Measurements from ENCODE around the gene RAB11FIP4.

The RAB11FIP4 gene

DNA sequence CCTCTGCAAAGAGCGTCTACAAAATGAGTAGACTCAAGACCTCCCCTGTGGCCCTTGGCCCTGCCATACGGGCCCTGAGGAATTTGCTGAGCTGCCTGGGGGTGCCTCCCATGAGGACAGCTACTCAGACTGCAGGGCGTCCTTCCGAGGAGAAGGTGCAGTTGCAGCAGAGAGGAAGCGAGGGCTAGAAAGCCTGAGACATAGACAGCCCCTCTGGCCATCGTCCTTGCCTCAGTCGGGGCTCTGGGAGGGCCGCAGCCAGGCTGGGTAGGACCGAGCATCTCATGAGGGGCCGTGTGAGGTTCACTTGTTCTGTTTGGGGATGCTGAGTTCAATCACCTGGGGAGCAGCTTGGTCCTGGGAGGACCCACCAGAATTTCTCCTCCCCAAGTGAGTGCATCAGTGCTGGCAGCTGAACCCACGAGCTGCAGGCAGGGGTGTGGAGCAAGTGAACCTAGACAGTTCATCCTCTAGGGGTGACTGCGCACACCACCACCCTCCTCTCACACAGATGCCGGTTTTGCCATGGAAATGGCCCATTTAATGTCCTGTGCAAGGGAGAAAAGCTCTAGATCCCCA is 20.3 kb downstream of the RAB11FIP4 start:
- no peak for DNase-seq (ENCODE audit: low read depth)

DNA sequence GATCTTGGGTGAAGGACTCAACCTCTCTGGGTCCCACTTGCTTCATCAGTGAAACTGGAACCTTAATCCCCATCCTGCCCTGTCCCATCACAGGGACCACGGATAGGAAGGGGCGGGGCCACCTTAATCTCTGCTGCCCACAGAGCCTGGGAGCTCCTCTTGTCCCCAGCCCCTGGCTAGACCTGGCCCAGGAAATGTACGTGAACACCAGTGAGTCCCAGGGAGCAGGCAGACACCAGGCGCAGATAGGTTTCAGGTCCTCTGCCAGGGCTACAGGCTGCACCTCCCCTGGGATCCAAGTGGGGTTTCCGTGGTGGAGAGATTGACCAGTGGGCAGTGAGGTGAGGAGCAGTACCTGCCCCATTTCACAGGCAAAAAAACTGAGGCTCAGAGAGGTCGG is 21.0 kb downstream of the RAB11FIP4 start:
- no peak for DNase-seq (ENCODE audit: low read depth)

DNA sequence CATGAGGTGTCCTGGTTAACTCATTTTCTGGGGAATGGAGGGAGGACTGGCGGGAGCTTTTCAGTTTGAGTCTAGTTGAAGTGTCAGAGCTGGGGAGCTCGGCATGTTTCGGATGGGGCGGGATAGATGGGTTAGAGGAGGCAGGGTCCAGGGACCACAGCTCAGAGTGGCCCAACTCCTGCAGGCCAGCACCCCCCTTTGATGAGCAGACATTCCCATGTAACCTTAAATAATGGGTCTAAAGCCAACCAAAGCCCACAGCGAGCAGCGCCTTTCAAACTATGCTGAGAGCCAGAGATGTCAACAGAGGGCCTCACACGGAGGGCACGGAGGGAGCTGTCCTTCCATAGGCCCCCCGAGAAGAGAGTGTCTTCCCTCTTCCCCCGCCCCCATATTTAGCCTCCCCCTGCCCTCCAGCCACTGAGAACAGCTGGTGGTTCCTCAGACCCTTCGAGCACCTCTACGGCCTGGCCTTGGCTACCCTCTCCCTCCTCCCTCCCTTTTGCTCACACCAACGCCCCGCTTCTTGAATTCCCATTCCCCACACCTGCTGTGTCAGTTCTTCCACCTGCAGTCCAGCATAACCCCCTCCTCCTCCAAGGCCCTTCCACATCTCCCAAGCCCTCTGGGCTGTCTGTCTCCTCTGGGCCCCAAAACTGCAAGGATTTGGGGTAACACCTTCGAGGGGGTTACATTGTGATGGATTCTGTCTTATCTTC is 21.8 kb downstream of the RAB11FIP4 start:
- DNase-seq (ENCODE audit: low read depth), result no peak

DNA sequence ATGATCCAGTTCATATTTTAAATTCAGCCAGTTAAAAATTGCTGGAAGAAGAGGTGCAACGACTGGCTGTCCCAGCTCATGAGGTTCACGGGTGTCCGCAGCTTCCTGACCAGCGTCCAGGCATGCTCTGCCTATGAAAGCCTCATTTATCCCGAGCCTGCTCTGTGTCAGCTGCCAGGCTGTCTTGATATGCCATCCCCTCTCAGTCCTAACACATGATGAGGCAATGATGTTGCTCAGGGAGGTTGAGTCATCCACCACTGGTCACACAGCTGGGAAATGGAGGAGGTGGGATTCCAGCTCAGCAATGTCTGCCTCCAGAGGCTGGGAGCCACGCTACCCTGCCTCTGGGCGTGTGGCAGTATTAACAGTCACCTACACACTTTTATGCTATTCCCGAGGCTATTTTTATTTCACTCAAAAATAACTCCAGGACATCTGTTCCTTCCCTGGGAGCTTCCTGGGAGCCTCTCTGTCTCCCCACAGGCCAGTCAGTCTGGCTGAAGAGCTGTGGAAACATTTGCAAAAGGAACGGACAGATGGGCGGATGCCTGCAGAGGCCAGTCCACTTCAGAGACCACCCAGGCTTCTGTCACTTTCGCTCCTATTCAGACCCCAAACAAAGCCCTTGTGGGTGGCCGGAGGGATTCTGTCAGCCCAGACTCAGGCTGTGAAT is 22.5 kb downstream of the RAB11FIP4 start:
- DNase-seq (ENCODE audit: low read depth), result no peak

DNA sequence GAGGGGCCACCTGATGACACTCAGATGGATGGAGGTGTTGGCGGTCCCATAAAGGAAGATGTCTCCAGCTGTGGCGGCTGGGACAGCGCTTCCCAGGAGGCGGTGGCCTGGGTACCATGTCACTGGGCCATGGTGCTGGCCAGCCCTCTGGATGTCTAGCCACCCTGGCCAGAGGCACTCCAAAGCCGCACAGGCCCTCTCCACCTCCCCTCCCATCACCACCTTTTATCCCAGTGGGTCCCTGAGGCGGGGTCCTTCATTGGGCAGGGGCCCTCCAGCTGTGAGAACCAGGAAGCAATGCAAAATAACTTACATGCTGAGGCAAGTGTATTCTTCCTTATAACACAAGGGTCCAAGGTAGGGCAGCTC is 23.1 kb downstream of the RAB11FIP4 start:
- DNase-seq (ENCODE audit: low read depth), result no peak

DNA sequence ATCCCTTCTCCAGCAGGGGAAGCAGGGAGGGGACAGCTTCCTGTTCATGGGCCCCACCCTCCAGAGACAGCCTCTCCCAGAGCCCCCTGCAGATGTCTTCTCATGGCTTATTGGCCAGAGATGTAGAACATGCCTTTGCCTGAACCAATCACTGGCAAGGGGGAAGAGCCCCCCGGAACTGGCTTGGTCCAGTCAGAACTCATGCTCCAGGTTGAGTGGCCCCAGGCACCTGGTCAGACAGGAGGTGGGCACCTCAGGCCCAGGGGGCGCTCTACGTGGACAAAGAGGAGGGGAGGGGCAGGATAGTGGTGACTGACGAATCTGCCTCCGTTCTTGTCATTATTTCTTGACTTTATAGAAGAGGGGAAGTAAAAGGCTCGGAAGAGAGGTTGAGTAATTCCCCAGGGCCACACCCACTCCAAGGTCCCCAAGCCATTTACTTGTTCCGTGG is 23.6 kb downstream of the RAB11FIP4 start:
- no peak for DNase-seq (ENCODE audit: low read depth)

DNA sequence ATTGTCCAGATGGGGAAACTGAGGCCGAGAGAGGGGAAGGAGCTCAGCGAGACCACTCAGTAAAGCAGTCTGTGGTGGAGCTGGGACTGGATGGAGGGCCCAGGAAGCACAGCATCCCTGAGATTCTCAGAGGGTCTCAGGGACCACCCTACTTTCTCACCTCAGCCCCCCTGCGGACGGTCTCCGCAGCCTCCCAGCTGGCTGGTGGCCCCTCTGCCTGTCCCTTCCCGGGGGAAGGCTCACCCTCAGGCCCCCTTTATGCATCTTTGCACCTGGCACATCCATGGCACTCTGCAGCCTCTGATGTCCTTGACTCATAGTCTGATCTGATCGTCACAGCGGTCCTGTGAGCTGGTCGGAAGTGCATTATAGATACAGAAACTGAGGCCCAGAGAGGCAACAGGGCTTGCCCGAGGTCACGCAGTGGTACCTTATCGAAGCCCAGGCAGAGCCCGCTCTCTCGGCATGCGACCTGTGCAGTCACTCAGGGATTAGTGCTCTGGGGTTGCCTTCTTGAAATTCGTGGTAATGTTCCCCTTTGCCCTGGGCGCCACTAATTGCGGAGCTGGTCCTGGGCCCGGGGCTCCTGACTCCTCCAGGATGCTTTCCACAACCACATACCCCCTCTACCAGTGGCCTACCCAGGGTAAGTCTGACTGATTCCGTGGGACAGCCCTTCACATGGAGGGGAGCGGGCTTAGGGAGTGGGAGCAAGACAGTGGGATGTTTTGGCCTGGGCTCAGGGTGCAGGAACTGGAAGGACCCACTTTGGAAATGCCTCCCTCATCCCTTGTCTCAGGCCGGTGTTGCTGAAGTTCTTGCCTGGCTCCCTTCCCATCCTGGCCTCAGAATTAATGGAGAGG is 24.4 kb downstream of the RAB11FIP4 start:
- DNase-seq (ENCODE audit: low read depth), result no peak

DNA sequence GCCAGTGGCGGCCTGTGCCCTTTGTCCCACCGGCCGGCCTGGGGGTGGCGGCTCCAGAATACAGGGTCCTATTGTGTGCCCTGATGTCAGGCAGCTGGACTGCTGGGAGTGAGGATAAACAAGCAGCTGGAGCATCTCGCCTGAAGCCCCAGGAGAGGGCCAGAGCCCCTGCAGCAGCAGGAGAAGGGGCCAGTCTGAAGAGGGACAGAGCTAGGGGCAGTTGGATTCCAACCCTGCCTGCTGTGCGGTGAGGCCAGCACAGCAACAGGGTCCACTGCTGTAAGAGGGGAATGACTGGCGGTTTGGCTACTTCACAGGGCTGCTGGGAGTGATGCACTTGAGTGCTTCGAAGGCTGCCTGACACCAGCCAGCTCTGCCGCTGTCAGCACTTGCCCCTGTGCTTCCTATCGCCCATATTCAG is 25.0 kb downstream of the RAB11FIP4 start:
- DNase-seq (ENCODE audit: low read depth), result no peak

DNA sequence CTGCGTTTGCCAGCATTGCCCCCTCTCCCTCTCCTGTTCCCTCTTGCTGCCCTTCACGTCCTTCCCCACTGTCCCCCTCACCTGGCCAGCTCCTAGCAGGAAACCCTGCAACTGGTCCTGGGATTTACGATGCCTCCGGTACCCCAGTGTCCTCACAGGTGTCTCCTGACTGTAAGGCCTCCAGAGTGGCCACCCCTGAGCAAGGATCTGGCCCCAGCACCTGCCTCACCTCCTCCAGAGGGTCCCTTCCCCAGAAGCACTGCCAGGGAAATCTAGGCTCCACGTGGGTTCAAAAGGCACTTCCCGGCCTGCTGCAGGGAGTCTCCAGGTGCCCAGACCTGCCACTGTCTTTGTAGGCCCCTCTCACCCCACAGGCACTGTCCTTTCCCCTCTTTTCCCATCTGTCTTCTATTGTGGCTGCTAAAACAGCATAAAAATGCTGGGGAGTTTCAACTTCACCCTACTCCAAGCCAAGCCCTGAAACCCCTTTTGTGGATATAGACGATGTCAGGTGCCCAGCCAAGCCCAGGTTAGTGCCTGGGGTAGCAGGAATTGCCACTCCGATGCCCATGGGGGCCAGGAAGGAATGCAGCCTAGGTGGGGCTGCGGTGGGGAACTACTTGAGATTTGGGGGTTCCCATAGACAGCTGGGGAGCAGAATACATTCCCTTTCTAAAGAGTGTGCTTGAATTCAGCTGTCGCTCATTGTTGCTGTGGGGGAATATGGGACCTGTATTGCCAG is 25.7 kb downstream of the RAB11FIP4 start:
- no peak for DNase-seq (ENCODE audit: low read depth)

DNA sequence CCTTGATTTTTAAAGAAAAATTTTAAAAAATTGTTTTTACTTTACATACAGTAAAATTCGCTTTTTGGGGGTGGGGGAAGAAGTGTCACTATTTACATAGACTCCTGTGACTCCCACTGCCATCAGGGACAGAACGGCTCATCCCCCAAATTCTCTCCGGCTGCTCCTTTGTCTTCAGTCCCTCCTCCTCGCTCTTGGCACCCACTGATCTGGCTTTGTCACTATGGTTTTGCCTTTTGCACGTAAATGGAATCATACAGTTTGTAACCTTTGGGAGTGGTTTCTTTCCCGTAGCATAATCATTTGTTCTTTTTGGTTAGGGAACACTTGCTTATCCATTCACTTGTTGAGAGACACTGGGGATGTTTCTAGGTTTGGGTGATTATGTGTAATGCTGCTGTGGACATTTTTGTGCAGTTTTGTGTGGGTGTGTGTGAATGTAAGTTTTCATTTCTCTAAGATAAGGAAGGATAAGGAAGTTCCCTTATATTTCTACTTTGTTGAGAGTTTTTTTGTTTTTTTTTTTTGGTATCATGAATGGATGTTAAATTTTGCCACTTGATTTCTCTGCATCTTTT is 27.4 kb downstream of the RAB11FIP4 start:
- DNase-seq (ENCODE audit: low read depth), result no peak

DNA sequence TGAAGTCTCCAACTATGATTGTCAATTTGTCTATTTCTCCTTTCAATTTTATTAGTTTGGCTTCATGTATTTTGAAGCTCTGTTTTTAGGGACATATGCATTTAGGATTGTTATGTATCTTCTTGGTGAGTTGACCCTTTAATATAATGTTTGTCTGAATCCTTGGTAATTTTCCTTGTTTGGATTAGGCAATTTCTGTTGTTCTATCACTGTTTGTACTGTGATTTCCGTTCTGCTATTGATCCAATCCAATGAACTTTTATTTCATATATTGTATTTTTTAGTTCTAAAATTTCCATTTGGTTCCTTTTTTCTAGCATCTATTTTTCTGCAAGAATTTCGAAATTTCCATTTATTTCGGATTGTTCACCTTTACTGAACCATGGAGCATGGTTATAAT is 31.0 kb downstream of the RAB11FIP4 start:
- DNase-seq (ENCODE audit: low read depth), result no peak

DNA sequence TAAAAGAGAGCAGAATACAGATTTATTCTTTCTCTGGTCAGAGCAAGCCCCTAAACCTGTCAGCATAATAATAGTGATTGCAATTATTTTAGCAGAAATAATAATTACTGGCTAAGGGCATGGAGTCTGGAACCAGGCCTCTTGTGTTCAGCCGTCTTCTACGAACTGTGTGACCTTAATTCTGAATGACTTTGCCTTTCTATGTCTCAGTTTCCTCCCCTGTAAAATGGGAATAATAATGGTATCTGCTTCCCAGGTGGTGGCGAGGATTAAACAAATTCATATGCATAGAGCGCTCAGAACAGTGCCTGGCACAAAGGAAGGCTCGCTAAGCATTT is 33.4 kb downstream of the RAB11FIP4 start:
- DNase-seq (ENCODE audit: low read depth), result no peak

DNA sequence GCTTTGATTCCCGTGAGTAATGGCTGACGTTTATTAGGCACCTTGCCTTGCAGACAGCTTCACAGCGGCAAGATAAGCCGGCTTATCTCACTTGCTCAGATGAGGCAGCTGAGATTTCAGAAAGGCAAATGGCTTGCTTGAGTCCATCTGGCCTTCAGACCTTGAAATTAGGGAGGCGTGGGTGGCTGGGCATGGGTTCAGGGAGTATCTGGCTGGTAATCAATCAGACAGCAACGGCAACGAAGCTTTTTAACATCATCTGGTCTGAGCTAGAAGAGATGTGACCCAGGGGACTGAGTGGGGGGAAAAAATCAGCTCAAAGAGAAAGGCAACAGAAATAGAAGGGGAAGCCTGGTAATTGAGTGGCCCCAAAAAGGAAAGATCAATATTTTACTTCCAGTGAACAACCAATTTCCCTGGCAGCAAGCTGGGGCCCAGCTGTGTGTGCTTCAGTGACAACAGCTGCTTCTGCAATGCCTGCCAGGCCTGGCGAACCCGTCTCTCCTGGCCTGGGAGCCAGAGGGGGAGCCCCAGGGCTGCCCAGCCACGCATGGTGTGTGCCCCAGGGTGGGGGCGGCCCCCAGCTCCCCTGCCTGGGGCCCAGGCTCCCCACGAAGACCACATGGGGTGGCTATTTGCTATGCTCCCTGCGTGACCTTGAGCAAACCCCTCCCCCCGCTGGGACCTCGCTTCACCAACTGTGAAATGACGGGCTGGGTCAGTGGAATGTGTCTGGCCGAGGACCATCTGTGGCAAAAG is 34.0 kb downstream of the RAB11FIP4 start:
- DNase-seq (ENCODE audit: low read depth), result no peak

DNA sequence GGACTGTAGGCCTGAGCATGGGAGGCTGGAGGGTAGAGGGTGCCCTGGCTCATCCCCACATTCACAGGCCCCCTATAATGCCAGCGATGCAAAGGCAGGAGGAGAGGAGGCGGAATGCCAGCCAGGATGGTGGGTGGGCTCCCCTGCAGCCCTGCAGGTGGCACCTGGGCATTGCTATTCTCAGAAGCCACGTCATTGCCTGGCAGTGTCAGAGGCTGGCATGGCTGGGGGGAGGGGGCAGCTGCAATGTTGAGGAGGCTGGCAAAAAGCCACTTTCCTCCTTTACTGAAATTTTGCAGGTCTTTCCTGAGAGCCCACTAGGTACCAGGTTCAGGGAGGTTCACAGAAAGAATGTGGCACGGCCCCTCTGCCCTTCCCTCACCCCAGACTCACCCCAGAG is 36.2 kb downstream of the RAB11FIP4 start:
- DNase-seq (ENCODE audit: low read depth), result no peak

DNA sequence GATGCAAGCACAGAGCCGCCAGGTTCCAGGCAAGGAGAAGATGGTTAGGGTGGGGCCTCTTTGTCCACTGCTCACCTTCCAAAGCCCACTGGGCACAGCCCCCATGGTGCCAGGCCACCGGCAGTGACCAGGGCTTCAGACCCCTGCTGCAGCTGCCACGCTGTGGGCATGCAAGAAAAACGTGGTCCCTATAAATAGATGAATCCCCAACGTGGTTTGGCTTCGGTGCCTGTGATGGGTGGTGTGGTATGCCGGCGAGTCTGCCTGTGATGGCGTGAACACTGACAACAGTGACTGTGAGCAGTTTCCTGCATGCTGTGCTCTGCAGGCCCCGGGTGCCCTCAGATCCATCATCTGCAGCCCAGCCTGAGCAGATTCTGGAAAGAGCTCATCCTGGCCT is 36.6 kb downstream of the RAB11FIP4 start:
- no peak for DNase-seq (ENCODE audit: low read depth)

DNA sequence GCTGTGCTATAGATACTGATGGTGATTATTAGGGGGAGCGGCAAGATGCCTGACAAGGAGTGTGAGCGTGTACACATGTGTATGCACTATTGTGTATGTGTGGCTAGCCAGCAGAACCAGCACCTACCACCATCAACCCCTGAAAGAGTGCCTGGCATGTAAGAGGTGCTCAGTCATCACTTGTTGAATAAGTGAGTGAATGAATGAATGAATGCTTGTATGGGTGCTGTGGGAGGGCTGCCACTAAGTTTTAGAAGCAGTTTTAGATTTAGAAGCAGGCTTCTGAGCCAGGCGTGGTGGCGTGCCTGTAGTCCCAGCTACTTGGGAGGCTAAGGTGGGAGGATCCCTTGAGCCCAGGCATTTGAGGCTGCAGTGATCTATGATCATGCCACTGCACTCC is 37.0 kb downstream of the RAB11FIP4 start:
- no peak for DNase-seq (ENCODE audit: low read depth)

DNA sequence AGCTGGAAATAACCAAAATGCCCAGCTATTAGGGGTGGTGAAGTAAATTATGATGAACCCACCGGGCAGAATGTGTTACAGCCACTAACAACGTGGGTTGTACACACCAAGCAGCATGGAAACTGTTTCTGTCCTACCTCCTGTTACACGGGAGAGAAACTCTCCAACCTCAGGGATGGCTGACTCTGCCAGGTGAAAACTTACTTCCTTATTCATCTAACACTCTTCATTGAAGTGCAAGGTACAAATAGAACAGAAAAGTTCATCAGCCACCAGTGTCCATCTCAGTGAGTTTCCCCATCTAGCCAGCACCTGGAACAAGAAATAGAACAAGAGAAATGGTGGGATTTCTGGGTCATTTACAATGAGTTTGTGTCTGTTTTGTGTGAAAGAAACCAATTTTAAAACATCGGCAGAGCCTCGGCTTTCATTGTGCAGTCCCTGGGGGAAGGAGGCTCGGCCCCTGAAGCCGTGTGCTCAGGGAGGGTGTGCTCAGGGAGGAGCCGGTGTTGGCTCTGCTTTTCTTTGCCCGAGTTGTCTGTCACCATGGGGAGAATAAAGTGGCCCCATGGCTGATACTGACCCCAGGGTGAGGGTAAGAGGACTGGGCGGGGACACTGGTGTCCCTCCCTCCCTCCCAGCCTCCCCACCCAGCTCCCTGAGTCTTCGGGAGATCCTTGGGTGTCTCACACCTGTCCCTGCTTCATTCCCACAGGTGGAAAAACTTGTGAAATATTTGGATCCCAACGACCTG is 39.8 kb downstream of the RAB11FIP4 start:
- no peak for DNase-seq (ENCODE audit: low read depth)

DNA sequence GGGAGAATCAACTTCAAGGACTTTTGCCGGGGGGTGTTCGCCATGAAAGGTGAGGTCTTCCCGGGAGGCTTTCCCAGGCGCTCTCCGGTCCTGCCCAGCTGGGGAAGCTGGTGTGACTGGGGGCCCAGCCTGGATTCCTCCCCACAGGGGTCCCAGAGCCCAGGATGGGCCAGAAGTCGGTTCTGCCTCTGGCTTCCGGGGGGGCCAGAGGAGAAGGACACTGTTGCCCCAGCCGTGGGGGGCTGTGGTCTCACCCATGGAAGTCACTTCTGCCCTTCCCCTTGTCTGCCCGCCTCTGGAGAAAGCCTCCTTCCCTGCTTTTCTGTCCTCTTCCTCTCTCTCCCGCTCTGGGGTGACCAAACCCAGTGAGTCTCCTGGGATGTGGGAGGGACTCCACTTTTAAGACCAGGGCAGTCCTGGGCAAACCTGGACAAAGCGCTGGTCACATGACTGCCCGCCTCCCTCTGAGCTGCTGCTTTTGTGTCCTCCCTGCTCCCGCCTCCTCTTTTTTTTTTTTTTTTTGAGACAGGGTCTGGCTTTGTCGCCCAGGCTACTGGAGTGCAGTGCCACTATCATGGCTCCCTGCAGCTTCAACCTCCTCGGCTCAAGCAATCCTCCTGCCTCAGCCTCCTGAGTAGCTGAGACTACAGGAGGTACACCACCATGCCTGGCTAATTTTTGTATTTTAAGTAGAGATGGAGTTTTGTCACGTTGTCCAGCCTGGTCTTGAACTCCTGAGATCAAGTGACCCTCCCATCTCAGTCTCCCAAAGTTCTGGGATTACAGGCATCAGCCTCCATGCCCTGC is 40.6 kb downstream of the RAB11FIP4 start:
- no peak for DNase-seq (ENCODE audit: low read depth)

DNA sequence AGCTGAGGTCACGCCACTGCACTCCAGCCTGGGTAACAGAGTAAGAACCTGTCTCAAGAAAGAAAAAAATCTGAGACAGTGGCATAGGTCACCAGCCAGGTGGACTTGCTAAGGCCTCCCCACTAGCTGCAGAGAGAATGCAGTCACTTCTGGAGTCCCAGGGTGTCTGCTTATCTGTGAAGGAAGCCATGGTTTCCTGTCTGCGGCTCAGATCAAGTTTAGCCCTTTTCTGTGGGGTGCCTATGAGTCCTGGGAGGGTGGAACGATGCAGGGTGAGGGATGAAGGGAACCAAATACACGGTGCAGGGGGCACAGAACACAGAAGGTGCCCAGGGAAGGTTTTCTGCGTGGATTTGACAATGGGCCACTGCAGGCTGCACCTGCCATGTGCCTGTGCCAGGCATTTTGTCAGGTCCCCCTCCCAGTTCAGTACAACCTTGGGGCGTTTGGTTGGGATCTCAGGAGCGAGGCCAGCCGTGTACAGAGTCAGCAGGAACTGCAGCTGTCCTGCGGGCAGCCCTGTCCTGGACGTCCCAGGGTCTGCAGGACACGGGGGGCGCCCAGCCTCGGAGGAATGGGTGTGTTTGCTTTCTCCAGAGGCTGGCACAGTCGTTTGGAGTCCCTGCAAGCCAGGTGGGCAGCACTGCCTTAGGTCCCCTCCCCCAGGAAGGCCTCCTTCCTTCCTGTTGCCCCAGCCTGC is 41.8 kb downstream of the RAB11FIP4 start:
- DNase-seq (ENCODE audit: low read depth), result peak; percentile 6
